ENCODE measurements around the gene CALR3. TPM values are rescaled to one million over a fixed set of nuclear protein-coding genes. Genes with fewer than 3 reads are reported as not detected.

The CALR3 gene
- total and polyA plus RNA-seq, 10 of the 15 experiments (the other 5 are each of a cell fraction or from before 2014, with no cell fraction given), result 0.05 to 0.45 (median 0.12) TPM; not detected in 2

DNA sequence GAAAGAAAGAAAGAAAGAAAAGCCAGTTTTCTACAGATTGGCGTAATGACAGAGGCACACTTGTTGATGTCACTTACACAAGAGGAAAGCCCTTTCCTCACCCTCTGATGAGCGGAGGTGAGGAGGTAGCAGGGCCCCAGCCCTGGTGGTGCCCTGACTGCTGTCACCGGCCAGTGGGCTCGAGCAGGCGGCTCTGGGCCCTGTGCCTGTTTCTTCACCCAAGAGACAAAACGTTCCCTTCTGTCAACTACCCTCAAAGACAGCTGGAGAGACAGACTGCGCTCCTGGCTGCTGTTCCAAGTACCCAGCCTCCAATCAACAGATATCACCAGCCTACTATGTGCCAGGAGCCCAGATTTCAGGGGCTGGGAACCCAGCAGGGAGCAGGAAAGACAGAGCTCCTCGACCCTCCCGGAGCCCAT, 34.3 kb downstream of the CALR3 start (continued):
- TF ChIP-seq, protein P1, sequence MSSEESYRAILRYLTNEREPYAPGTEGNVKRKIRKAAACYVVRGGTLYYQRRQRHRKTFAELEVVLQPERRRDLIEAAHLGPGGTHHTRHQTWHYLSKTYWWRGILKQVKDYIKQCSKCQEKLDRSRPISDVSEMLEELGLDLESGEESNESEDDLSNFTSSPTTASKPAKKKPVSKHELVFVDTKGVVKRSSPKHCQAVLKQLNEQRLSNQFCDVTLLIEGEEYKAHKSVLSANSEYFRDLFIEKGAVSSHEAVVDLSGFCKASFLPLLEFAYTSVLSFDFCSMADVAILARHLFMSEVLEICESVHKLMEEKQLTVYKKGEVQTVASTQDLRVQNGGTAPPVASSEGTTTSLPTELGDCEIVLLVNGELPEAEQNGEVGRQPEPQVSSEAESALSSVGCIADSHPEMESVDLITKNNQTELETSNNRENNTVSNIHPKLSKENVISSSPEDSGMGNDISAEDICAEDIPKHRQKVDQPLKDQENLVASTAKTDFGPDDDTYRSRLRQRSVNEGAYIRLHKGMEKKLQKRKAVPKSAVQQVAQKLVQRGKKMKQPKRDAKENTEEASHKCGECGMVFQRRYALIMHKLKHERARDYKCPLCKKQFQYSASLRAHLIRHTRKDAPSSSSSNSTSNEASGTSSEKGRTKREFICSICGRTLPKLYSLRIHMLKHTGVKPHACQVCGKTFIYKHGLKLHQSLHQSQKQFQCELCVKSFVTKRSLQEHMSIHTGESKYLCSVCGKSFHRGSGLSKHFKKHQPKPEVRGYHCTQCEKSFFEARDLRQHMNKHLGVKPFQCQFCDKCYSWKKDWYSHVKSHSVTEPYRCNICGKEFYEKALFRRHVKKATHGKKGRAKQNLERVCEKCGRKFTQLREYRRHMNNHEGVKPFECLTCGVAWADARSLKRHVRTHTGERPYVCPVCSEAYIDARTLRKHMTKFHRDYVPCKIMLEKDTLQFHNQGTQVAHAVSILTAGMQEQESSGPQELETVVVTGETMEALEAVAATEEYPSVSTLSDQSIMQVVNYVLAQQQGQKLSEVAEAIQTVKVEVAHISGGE (CRISPR knock-in tag; IDR thresholded peaks at IDR 0.05), result no peak
- TF ChIP-seq YY1 (IDR thresholded peaks at IDR 0.05; ENCODE audit: low read depth, low read length), result no peak
- TF ChIP-seq POLR2A (IDR thresholded peaks at IDR 0.05; ENCODE audit: low read depth, low read length), result no peak
- no peak for TF ChIP-seq TCF12 (IDR thresholded peaks at IDR 0.05; ENCODE audit: low read depth, low read length)
- no peak for TF ChIP-seq HDAC2 (IDR thresholded peaks at IDR 0.05)
- no peak for TF ChIP-seq CREB1 (IDR thresholded peaks at IDR 0.05; ENCODE audit: low read depth)
- no peak for TF ChIP-seq POLR2AphosphoS5 (IDR thresholded peaks at IDR 0.05; ENCODE audit: low read length)
- TF ChIP-seq, protein P2, sequence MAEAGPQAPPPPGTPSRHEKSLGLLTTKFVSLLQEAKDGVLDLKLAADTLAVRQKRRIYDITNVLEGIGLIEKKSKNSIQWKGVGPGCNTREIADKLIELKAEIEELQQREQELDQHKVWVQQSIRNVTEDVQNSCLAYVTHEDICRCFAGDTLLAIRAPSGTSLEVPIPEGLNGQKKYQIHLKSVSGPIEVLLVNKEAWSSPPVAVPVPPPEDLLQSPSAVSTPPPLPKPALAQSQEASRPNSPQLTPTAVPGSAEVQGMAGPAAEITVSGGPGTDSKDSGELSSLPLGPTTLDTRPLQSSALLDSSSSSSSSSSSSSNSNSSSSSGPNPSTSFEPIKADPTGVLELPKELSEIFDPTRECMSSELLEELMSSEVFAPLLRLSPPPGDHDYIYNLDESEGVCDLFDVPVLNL (IDR thresholded peaks at IDR 0.05; ENCODE audit: low read depth, low read length), result no peak
- no peak for TF ChIP-seq POU2F2 (IDR thresholded peaks at IDR 0.05; ENCODE audit: borderline replicate concordance, low read depth, low read length)
- TF ChIP-seq, protein P3, sequence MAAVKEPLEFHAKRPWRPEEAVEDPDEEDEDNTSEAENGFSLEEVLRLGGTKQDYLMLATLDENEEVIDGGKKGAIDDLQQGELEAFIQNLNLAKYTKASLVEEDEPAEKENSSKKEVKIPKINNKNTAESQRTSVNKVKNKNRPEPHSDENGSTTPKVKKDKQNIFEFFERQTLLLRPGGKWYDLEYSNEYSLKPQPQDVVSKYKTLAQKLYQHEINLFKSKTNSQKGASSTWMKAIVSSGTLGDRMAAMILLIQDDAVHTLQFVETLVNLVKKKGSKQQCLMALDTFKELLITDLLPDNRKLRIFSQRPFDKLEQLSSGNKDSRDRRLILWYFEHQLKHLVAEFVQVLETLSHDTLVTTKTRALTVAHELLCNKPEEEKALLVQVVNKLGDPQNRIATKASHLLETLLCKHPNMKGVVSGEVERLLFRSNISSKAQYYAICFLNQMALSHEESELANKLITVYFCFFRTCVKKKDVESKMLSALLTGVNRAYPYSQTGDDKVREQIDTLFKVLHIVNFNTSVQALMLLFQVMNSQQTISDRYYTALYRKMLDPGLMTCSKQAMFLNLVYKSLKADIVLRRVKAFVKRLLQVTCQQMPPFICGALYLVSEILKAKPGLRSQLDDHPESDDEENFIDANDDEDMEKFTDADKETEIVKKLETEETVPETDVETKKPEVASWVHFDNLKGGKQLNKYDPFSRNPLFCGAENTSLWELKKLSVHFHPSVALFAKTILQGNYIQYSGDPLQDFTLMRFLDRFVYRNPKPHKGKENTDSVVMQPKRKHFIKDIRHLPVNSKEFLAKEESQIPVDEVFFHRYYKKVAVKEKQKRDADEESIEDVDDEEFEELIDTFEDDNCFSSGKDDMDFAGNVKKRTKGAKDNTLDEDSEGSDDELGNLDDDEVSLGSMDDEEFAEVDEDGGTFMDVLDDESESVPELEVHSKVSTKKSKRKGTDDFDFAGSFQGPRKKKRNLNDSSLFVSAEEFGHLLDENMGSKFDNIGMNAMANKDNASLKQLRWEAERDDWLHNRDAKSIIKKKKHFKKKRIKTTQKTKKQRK (IDR thresholded peaks at IDR 0.05; ENCODE audit: low read depth, low read length), result no peak
- no peak for TF ChIP-seq PBX3 (IDR thresholded peaks at IDR 0.05; ENCODE audit: insufficient replicate concordance, low read depth, low read length)
- TF ChIP-seq JUND (IDR thresholded peaks at IDR 0.05; ENCODE audit: low read depth, low read length), result no peak
- TF ChIP-seq NR2C1 (IDR thresholded peaks at IDR 0.05), result no peak
- TF ChIP-seq RELB (IDR thresholded peaks at IDR 0.05; ENCODE audit: low read depth), result no peak

Measured in GM12878 (cell line).